GM10248 (cell line): Measurements from ENCODE around the gene ACY1.

ENCODE experiments used
- CTCF ChIA-PET: fragments of 300-600 bp; sonication (Branson Sonifier 250); formaldehyde crosslinking; extraction: SDS; loops from one replicate; lab custom pipeline; 2021; ENCODE audit warnings: antibody characterized with exemption; lab: Yijun Ruan, JAX
- POLR2A ChIA-PET: fragments of 350-650 bp; sonication (Branson Sonifier 250); formaldehyde crosslinking; extraction: SDS; loops from one replicate; lab custom pipeline; 2020; ENCODE audit warnings: antibody characterized with exemption; lab: Yijun Ruan, JAX
- DNase-seq: peaks from one replicate; pipeline ENCODE4 v3.0.0; 2012; ENCODE audit errors: extremely low spot score
- TF ChIP-seq, protein P1 (sequence below): IDR thresholded peaks from 2 replicates; pipeline ENCODE4 v1.5.1; 2012; ENCODE audit warnings: mild to moderate bottlenecking, low read depth; ENCODE audit errors: extremely low read depth, missing control alignments, control extremely low read depth

The ACY1 gene

DNA sequence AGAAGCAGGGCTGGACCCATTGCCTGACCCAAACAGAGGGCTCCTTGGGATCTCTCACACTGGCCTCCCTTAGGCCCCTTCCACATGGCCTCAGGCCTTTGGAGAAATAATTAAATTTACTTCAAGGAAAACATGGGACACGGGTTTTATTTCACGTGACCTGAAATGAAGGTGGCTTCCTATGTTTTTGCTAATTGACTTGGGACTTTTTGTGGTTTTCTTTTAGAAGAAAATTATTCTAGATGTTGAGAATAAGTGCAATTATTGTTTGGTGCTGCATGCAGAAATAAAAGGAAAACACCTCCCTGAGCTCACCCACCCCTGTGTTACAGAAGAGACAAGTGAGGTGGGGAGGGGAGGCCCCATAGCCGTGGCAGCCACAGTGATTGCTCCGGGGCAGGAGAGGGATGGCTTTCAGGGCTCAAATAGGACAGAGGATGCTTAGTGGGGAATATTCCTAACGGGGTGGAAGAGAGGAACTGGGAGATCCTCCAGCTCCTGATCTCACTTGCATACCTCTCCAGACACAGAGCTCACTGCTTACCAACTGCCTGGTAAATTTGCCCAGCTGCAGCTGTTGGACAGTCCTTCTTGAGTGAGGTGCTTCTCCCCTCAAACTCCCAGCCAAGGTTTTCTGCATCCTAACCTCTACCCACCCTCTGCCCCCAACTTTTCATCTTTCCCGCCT, 41.6 kb downstream of the ACY1 start:
- DNase-seq, result no peak
- CTCF ChIA-PET, result interaction anchor here (0.8 to 1.0 kb wide), 2 partner anchors 77 to 134 kb away, joined by 3 to 4 read pairs; no protein-coding TSS in a partner anchor
- TF ChIP-seq, protein P1, sequence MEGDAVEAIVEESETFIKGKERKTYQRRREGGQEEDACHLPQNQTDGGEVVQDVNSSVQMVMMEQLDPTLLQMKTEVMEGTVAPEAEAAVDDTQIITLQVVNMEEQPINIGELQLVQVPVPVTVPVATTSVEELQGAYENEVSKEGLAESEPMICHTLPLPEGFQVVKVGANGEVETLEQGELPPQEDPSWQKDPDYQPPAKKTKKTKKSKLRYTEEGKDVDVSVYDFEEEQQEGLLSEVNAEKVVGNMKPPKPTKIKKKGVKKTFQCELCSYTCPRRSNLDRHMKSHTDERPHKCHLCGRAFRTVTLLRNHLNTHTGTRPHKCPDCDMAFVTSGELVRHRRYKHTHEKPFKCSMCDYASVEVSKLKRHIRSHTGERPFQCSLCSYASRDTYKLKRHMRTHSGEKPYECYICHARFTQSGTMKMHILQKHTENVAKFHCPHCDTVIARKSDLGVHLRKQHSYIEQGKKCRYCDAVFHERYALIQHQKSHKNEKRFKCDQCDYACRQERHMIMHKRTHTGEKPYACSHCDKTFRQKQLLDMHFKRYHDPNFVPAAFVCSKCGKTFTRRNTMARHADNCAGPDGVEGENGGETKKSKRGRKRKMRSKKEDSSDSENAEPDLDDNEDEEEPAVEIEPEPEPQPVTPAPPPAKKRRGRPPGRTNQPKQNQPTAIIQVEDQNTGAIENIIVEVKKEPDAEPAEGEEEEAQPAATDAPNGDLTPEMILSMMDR, result no peak
- POLR2A ChIA-PET, result no interaction called here

DNA sequence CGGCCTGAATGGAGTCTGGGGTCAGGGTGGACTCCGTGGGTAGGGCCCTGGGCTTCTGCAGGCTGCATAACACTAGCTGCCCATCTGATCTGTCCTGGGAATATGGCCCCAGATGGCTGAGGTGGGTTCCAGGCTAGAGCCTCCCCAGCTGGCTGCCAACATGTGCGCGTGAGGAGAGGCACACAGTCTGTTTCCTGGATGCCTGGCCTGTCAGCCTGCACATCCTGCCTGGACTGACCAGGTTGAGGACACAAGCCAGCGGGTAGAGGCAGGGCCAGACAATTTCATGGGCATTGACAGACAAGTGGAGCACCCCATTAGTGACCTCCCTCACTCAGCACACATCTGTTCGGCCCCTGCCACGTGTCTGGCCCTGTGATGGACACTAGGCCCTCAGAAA, 42.1 kb downstream of the ACY1 start:
- CTCF ChIA-PET, result interaction anchor here (0.8 to 1.0 kb wide), 2 partner anchors 76 to 134 kb away, joined by 3 to 4 read pairs; no protein-coding TSS in a partner anchor
- TF ChIP-seq, protein P1, result no peak

DNA sequence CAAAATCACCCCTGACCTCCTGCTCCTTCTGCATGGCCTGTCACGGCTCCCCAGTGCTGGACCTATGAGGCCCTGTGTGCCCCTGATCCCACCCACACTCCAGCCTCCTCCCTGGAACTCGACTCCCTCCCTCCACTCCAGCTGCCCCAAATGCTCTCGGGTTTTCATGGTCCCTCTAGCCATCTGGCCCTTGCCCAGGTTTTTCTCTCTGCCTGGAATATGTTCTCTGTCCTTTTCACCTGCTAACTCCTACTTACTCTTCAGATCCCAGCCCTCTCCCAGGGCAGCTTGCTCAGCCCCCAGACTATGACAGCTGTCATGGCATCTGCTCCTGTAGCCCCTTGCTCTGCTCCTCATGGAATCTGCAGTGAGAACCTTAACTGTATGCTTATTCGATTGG, 42.7 kb downstream of the ACY1 start:
- CTCF ChIA-PET, result no interaction called here
- DNase-seq, result no peak
- POLR2A ChIA-PET, result no interaction called here
- TF ChIP-seq, protein P1, result no peak

More for the DNA sequence above, 42.1 kb downstream of the ACY1 start:
- no peak for DNase-seq
- POLR2A ChIA-PET, result no interaction called here

DNA sequence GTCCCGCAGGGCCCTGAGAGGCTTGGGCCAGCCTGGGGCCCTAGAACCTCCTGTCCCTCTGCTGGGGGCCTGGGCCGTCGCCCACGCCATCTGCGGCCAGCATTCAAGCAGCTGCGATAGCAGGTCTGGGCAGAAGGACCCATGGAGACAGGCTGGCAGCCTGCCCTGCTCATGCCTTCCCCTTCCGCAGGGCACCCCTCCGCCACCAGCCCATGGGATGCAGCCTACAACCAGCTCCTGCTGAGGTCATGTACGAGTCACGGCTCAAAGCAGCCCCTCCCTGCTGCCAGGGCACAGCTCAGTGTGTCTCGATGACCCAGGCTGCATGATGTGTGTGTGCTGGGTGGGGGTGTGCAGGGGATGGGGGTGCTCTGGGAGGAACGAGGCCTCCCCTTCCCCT, 45.2 kb downstream of the ACY1 start:
- ChIA-PET CTCF (interaction anchor here (0.8 to 1.2 kb wide), 7 partner anchors 9 to 121 kb away, joined by 3 to 8 read pairs (median 3); no protein-coding TSS in a partner anchor), POLR2A (interaction anchor here (0.6 kb wide), 1 partner anchor 13 kb away, joined by 3 read pairs; no protein-coding TSS in a partner anchor)
- TF ChIP-seq, protein P1, result no peak
- DNase-seq, result no peak

DNA sequence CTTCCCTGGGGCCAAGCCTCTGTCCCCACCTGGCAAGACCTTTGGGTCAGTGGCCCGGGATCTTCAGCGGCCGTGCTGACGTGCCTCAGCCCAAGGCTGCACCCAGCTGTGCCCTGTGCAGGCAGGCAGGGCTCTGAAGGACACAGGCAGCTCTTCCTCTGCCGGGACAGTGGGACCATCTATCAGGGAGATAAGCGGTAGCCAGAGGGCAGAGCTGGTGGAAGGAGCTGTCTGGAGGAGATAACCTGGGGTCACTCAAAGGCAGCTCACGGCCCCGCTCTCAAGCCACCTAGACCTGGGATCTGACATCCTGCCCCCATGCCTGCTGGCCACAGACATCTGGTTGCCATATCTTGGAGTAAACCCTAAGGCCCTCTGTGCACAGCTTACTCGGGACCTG, 45.7 kb downstream of the ACY1 start:
- DNase-seq, result no peak
- CTCF ChIA-PET, result interaction anchor here (0.7 to 1.2 kb wide), 9 partner anchors 9 to 121 kb away, joined by 3 to 8 read pairs (median 3); no protein-coding TSS in a partner anchor
- POLR2A ChIA-PET, result no interaction called here
- TF ChIP-seq, protein P1, result no peak

DNA sequence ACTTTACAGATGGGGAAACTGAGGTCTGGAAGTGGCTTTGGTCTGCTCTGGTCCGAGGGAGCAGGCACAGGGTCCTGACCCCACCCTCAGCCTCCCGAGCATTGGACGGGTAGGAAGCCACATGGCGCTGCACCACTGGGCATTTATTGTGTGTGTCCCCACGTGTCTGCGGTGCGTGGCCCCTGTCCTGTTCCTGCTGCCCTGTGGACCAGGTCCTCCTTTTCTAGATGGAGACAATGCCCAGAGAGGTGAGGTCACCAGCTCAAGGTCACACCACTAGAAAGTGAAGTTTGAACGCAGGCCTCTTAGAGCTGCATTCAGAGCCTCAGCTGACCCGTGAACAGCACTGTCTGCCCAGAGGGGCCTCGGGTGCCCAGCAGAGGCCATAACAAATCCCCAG, 46.2 kb downstream of the ACY1 start:
- ChIA-PET POLR2A (no interaction called here), CTCF (interaction anchor here (0.7 to 1.2 kb wide), 6 partner anchors 24 to 120 kb away, joined by 3 to 8 read pairs (median 3); no protein-coding TSS in a partner anchor)
- TF ChIP-seq, protein P1, result no peak
- no peak for DNase-seq
